Right ventricle myocardium inferior (tissue), 1 donor: ENCODE data around the gene MYO3B. TPM values are rescaled to one million over a fixed set of nuclear protein-coding genes. Genes with fewer than 3 reads are reported as not detected.
"Not testable (repeated sequence)": the region's sequence is repeated elsewhere in the genome, so short reads cannot be mapped to it uniquely, and the experiment has no call there.

Source experiments
- ATAC-seq: fragments of 200-7000 bp; cut with Tn5 transposase; one replicate; pipeline ENCODE4 v1.9.1; 2020; ENCODE audit warnings: mild to moderate bottlenecking, moderate library complexity
- DNase-seq: peaks from one replicate; pipeline ENCODE4 v3.0.0; 2021; ENCODE audit errors: missing footprints
- intact Hi-C: fragments of 100-400 bp; cut with DNase I; formaldehyde crosslinking; loops from one replicate; pipeline ENCODE4 v1.11.0; 2022
- total RNA-seq: library from RNA; stranded (reverse); fragmentation: NEBNext Ultra II Directional; extraction: Animal tissue kit (Norgen Biotek cat#: 25700); gene quantifications from one replicate; pipeline ENCODE4 v1.2.1, GENCODE V29; 2021
- donor health status: DM: no; HTN: yes; CAD: no; lungs with severe emphysema.

Gene MYO3B
- total RNA-seq, 1 donor from 2014 or later, result not detected

- intact Hi-C loops, result no loop called here
- no peak for DNase-seq
- no peak for ATAC-seq
Observed at GRCh38 chr2:170341684-170342623, 164.0 kb downstream of the MYO3B start.

GRCh38 chr2:170344663-170345346 is 166.9 kb downstream of the MYO3B start:
- no peak for ATAC-seq
- DNase-seq, result no peak
- intact Hi-C loops, result no loop called here

GRCh38 chr2:170345607-170346006 is 167.7 kb downstream of the MYO3B start:
- ATAC-seq (no peak), DNase-seq (no peak)
- intact Hi-C loops, result no loop called here

- DNase-seq, ATAC-seq, intact Hi-C loops: not testable (repeated sequence)
Observed at GRCh38 chr2:170349269-170349668, 171.3 kb downstream of the MYO3B start.

GRCh38 chr2:170350929-170351826 is 173.2 kb downstream of the MYO3B start:
- intact Hi-C loops, result no loop called here
- no peak for ATAC-seq
- no peak for DNase-seq

- DNase-seq (no peak), ATAC-seq (no peak)
- intact Hi-C loops, result no loop called here
Observed at GRCh38 chr2:170353723-170354122, 175.8 kb downstream of the MYO3B start.

GRCh38 chr2:170354388-170354787 is 176.4 kb downstream of the MYO3B start:
- DNase-seq, result no peak
- intact Hi-C loops, result no loop called here
- no peak for ATAC-seq

- no peak for ATAC-seq
- DNase-seq, result no peak
- intact Hi-C loops, result no loop called here
Observed at GRCh38 chr2:170354855-170355780, 177.2 kb downstream of the MYO3B start.

GRCh38 chr2:170359466-170359865 is 181.5 kb downstream of the MYO3B start:
- no peak for DNase-seq
- no peak for ATAC-seq
- intact Hi-C loops, result no loop called here

GRCh38 chr2:170360546-170361089 is 182.7 kb downstream of the MYO3B start:
- ATAC-seq, result no peak
- no peak for DNase-seq
- intact Hi-C loops, result no loop called here

GRCh38 chr2:170361090-170361936 is 183.4 kb downstream of the MYO3B start:
- DNase-seq, result no peak
- ATAC-seq, result peak; percentile 63
- intact Hi-C loops, result no loop called here

- ATAC-seq, result no peak
- intact Hi-C loops, result no loop called here
- no peak for DNase-seq
Observed at GRCh38 chr2:170362313-170362870, 184.4 kb downstream of the MYO3B start.

GRCh38 chr2:170362871-170363631 is 185.1 kb downstream of the MYO3B start:
- ATAC-seq (no peak), DNase-seq (no peak)
- intact Hi-C loops, result no loop called here

GRCh38 chr2:170365003-170365402 is 187.1 kb downstream of the MYO3B start:
- no peak for ATAC-seq
- intact Hi-C loops, result no loop called here
- no peak for DNase-seq

GRCh38 chr2:170365686-170366085 is 187.7 kb downstream of the MYO3B start:
- intact Hi-C loops, result no loop called here
- DNase-seq (no peak), ATAC-seq (no peak)

- intact Hi-C loops, result no loop called here
- DNase-seq, result no peak
- ATAC-seq, result no peak
Observed at GRCh38 chr2:170368370-170368769, 190.4 kb downstream of the MYO3B start.
